Measurements from ENCODE around the gene GANAB. TPM values are rescaled to one million over a fixed set of nuclear protein-coding genes. Genes with fewer than 3 reads are reported as not detected.
A peak's percentile ranks its signal among the peaks of the same experiment; 100 is the strongest.

The GANAB gene
- total and polyA plus RNA-seq, 2 donors from 2014 or later = 110 to 309 TPM

GRCh38 chr11:62603072-62603408 lies 43.4 kb downstream of the GANAB start:
- peak in 1 of 5 donors; percentile 77 for DNase-seq
- peaks cover under 1 to 17% (median 11%) of the 10 kb centered on the region in 3 donors for H3K36me3 ChIP-seq (ENCODE audit: control insufficient read depth in 2 of 3, insufficient read depth in 3 of 3, low read length in 3 of 3)
- H3K9ac ChIP-seq (ENCODE audit: low read length in 3 of 3) = no peak overlapping the region
- H3K4me1 ChIP-seq (ENCODE audit: control insufficient read depth in 2 of 3, insufficient read depth in 2 of 3, low read depth in 1 of 3, low read length in 3 of 3) = peaks cover 5 to 18% (median 17%) of the 10 kb centered on the region in 3 donors
- no peak for FAIRE-seq
- H3K4me3 ChIP-seq (ENCODE audit: low read length in 3 of 3) = peak overlapping the region in 1 of 3 donors; percentile 77
- intact Hi-C loops (cut with DNase I) = no loop called here
- H3K27ac ChIP-seq (ENCODE audit: low read depth in 2 of 2, low read length in 2 of 2) = peak overlapping the region in 1 of 2 donors; percentile 20
- no peak for TF ChIP-seq CTCF (IDR thresholded peaks at IDR 0.05; ENCODE audit: borderline replicate concordance, extremely low read depth, insufficient read depth)
- H3K27me3 ChIP-seq (ENCODE audit: control insufficient read depth, insufficient read depth, low read length) = no peaks in the 10 kb centered on the region
- no peaks in the 10 kb centered on the region for H3K9me3 ChIP-seq (ENCODE audit: control insufficient read depth in 2 of 3, insufficient read depth in 1 of 3, low read length in 3 of 3)

GRCh38 chr11:62602141-62603071 lies 44.0 kb downstream of the GANAB start:
- no peak for TF ChIP-seq CTCF (IDR thresholded peaks at IDR 0.05; ENCODE audit: borderline replicate concordance, extremely low read depth, insufficient read depth)
- Histone ChIP-seq H3K4me3 (ENCODE audit: low read length in 3 of 3) (peak overlapping the region; percentile 52 to 77 (median 61)), H3K36me3 (ENCODE audit: control insufficient read depth in 2 of 3, insufficient read depth in 3 of 3, low read length in 3 of 3) (peaks cover 6 to 23% (median 17%) of the 10 kb centered on the region in 3 donors), H3K9ac (ENCODE audit: low read length in 3 of 3) (peak overlapping the region in 2 of 3 donors; percentile 27 to 67), H3K4me1 (ENCODE audit: control insufficient read depth in 2 of 3, insufficient read depth in 2 of 3, low read depth in 1 of 3, low read length in 3 of 3) (peaks cover 5 to 18% (median 17%) of the 10 kb centered on the region in 3 donors), H3K9me3 (ENCODE audit: control insufficient read depth in 2 of 3, insufficient read depth in 1 of 3, low read length in 3 of 3) (no peaks in the 10 kb centered on the region), H3K27me3 (ENCODE audit: control insufficient read depth, insufficient read depth, low read length) (no peaks in the 10 kb centered on the region), H3K27ac (ENCODE audit: low read depth in 2 of 2, low read length in 2 of 2) (peak overlapping the region; percentile 69 to 93)
- DNase-seq (peak; percentile 61 to 93 (median 87)), FAIRE-seq (no peak)
- intact Hi-C loops (cut with DNase I) = no loop called here

- H3K9me3 ChIP-seq (ENCODE audit: control insufficient read depth in 2 of 3, insufficient read depth in 1 of 3, low read length in 3 of 3) = no peaks in the 10 kb centered on the region
- H3K27me3 ChIP-seq (ENCODE audit: control insufficient read depth, insufficient read depth, low read length) = no peaks in the 10 kb centered on the region
- H3K9ac ChIP-seq (ENCODE audit: low read length in 3 of 3) = peak within 1 kb of the TSS; percentile 74 to 79 (median 74)
- TF ChIP-seq CTCF (IDR thresholded peaks at IDR 0.05; ENCODE audit: borderline replicate concordance, extremely low read depth, insufficient read depth) = no peak
- intact Hi-C loops (cut with DNase I) = no loop called here
- FAIRE-seq = peak; percentile 90
- peaks cover 6 to 29% (median 21%) of the 10 kb centered on the region in 3 donors for H3K36me3 ChIP-seq (ENCODE audit: control insufficient read depth in 2 of 3, insufficient read depth in 3 of 3, low read length in 3 of 3)
- H3K4me3 ChIP-seq (ENCODE audit: low read length in 3 of 3) = peak within 1 kb of the TSS; percentile 64 to 77 (median 70)
- DNase-seq = peak; percentile 99 to 100 (median 100)
- peak within 1 kb of the TSS; percentile 91 to 93 for H3K27ac ChIP-seq (ENCODE audit: low read depth in 2 of 2, low read length in 2 of 2)
- H3K4me1 ChIP-seq (ENCODE audit: control insufficient read depth in 2 of 3, insufficient read depth in 2 of 3, low read depth in 1 of 3, low read length in 3 of 3) = peaks cover 5 to 18% (median 17%) of the 10 kb centered on the region in 3 donors
Observed at GRCh38 chr11:62601372-62602140, 44.9 kb downstream of the GANAB start, which contains the start of gene MTA2. MTA2 (minus strand) TSS chr11:62601865; CDS start chr11:62601450, 415 bp downstream.

All from kidney (tissue), 14 donors.